T-helper 2 cell treated with Interferon-gamma antibody and Interleukin-4, amounts not matched to agents 100 ng/mL and 5 ng/mL, for 36 hours (primary cell): ENCODE data around the gene BRME1. TPM values are rescaled to one million over a fixed set of nuclear protein-coding genes. Genes with fewer than 3 reads are reported as not detected.
"Not testable (repeated sequence)": the region's sequence is repeated elsewhere in the genome, so short reads cannot be mapped to it uniquely, and the experiment has no call there.

ENCODE experiments used
- intact Hi-C: fragments of 100-400 bp; cut with micrococcal nuclease; formaldehyde crosslinking; loops from one replicate; pipeline ENCODE4 v1.15.1; 2023
- total RNA-seq: library from RNA; stranded (reverse); gene quantifications from 2 replicates; pipeline ENCODE4 v1.2.3, GENCODE V29; 2022

BRME1 gene
- total RNA-seq, 1 donor from 2014 or later: 10.5 TPM

DNA sequence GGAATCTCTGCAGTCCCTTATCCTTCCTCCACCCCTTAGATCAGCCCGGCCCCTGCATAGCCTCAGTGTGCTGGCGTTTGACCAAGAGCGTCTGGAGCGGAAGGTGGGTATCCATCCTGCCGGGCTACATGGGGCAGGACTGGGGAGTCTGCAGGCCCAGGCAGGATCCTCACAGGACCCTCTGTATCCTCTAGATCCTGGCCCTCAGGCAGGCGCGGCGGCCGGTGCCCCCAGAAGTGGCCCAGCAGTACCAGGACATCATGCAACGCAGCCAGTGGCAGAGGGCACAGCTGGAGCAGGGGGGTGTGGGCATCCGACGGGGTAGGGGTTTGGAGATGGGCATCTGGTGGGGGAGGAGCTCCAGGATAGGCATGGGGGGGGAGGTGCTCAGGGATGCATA lies 23.4 kb upstream of the BRME1 start:
- intact Hi-C loops: no loop called here

DNA sequence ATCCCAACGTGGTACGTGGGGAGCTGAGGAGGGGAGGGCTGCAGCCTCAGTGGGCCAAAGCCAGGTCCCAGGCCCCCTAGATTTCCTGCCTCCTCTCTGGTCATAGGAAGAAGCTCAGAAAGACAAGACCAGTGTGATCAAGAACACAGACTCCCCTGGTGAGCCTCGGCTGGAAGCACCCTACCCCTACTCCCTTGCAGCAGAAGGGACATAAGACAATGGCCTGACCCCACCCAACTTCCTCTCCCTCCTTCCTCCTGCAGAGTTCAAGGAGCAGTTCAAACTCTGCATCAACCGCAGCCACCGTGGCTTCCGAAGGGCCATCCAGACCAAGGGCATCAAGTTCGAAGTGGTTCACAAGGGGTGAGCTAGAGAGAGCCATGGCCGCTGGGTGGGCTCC lies 20.8 kb upstream of the BRME1 start:
- intact Hi-C loops: no loop called here

DNA sequence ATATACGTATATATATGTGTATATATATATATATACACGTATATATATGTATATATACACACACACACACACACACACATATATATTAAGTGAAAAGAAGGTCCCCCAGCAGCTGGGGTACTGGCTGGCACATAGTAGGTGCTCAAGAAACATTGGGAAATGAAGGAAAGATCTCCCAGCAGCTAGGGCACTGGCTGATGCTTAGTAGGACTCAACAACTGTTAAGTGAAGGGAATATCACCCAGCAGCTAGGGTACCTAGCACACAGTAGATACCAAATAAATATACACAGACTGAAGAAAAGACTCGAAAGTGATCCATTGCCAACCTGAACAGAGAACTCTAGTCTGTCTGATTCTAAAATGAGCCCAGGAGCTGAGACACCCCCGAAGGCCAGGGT lies 20.1 kb upstream of the BRME1 start:
- intact Hi-C loops: no loop called here

DNA sequence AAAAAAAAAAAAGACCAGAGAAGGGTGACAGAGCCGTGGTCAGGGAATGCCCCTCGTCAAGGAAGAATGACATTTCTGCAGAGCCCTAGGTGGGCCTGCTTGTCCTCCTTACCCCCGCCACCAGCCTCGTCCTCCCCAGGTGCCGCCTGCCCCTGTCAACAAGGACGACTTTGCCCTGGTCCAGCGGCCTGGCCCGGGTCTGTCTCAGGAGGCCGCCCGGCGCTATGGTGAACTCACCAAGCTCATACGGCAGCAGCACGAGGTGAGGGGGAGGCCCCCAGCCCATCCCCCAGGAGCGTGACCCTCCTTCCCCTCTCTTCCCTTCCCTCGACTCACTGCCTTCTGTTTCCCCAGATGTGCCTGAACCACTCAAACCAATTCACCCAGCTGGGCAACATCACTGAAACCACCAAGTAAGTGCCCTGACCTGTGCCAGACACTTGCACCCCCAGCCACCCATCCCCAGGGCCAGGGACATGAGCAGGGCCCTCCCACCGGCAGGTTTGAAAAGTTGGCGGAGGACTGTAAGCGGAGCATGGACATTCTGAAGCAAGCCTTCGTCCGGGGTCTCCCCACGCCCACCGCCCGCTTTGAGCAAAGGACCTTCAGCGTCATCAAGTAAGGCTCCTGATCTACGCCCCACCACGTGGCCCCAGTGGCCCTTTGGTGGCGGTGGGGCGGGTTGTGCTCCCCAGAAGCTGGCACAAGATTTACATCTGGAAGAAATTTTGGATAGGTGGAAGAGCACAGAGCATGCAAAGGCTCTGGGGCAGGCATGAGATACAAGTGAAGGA lies 17.5 kb upstream of the BRME1 start:
- intact Hi-C loops: no loop called here

DNA sequence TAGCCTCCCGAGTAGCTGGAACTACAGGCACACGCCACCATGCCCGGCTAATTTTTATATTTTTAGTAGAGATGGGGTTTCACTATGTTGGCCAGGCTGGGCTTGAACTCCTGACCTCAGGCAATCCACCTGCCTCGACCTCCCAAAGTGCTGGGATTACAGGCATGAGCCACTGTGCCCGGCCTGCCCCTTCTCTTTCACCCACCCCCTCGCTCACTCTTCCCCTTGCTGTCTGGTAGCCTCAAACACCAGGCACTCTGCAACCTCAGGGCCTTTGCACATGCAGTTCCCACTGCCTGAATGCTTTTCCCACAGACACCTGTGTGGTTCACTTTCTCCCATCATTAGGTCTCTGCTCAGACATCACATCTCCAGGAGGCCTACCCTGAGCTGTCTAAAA lies 16.2 kb upstream of the BRME1 start:
- intact Hi-C loops: not testable (repeated sequence)

DNA sequence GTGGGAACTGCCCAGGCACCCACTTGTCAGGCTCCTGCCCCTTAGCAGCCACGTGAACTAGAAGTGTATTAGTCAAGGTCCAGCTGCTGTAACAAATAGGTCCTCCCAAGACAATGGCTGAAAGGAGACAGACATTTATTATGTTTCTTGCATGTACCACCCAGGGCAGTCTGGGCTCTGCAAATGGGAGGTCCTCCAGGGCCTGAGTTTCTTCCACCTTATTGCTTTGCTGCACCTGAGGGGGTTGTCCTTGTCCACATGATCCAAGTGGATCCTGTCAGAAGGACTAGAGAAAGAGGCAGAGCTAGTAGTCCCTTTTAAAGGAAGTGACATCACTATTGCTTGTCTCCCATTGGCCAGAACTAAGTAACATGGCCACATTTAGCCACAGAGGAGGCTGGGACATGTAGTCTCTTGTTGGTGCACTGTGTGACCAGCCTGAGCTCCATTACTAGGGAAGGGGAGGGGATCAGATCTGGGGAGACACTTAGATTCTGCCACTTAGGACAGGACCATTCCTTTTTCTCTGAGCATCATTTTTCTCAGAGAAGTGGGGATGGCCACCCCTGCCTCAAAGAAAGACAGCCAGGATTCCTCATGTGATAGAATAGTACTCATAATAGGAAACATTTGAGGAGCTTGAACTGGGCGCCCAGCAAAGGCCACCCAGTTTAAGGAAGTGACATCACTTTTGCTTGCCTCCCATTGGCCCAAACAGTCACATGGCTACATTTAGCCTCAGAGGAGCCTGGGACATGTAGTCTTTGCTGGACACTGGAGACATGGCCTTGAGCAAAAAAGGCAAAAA lies 15.2 kb upstream of the BRME1 start:
- intact Hi-C loops: no loop called here

DNA sequence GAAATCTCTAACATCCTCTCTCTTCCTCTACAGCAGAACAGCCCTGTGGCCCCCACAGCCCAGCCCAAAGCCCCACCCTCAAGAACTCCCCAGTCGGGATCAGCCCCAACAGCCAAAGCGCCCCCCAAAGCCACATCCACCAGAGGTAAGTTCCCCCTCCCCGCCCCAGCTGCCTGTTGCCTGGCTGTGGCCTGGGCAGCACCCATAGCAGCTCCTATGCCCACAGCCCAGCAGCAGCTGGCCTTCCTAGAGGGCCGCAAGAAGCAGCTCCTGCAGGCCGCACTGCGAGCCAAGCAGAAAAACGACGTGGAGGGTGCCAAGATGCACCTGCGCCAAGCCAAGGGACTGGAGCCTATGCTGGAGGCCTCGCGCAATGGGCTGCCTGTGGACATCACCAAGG lies 14.6 kb upstream of the BRME1 start:
- intact Hi-C loops: no loop called here

DNA sequence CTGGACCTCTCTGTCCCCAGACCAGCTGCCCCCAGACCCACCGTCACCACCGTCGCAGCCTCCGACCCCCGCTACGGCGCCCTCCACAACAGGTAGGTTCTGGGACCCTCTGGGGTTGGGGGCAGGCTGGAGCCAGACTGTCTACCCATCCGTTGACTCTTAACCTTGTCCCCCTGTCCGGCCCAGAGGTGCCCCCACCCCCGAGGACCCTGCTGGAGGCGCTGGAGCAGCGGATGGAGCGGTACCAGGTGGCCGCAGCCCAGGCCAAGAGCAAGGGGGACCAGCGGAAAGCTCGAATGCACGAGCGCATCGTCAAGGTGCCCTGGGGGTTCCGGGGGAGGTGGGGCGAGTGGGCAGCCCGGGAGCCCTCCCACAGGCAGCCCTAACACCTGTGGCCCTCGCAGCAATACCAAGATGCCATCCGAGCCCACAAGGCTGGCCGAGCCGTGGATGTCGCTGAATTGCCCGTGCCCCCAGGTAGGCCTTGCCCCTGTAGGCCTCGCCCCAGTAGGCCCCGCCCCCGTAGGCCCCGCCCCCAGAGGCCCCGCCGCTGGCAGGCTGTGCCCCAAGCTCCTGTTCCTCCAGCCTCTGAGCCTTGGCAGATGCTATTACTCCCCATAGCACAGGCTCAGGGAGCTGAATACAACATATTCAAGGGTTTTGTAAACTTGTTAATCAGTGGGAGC lies 13.0 kb upstream of the BRME1 start:
- intact Hi-C loops: no loop called here

DNA sequence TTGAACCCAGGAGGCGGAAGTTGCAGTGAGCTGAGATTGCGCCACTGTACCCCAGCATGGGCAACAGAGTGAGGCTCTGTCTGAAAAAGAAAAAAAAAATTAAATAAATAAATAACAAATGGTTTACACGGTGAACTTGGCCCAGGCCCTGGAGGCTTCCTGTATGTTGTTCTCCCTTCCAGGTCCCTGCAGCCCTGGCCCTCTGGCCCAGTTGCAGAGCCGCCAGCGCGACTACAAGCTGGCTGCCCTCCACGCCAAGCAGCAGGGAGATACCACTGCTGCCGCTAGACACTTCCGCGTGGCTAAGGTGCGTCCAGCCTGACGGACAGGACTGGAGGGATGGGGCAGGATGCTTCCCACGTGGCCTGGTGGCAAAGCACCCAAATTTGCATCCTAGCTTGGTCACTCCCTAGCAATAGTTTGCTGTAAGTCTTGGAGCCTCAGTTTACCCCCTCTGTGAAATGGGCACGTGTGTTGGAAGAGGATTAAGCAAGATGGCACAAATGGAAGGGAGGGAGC lies 12.0 kb upstream of the BRME1 start:
- intact Hi-C loops: no loop called here

DNA sequence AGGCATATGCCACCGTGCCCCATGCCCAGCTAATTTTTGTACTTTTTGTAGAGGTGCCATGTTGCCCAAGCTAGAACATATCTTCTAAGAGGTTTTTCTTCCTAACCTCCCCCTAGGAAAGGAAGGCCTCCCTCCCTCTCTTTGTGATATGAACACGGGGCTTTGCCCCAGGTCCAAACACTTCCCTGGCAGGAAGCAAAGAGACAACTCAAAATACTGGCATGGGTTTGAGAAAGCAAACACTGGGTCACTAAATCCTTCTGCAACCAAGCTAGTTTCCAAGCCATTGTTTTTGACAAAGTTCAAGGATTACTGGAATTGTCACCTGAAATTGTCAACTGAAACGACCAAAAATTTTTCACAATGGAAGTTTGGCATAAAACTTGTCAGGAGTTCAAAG lies 8.9 kb upstream of the BRME1 start:
- intact Hi-C loops: no loop called here

DNA sequence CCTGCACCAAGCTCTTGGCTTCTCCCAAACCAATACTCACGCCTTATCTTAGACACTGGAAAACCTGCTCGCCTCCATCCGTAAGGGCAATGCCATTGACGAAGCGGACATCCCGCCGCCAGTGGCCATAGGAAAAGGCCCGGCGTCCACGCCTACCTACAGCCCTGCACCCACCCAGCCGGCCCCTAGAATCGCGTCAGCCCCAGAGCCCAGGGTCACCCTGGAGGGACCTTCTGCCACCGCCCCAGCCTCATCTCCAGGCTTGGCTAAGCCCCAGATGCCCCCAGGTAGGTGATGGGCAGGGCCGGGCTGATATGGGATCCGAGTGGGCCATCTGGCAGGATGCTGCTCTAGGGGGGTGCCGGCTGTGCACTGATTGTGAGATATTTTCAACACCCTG lies 7.4 kb upstream of the BRME1 start:
- intact Hi-C loops: no loop called here

DNA sequence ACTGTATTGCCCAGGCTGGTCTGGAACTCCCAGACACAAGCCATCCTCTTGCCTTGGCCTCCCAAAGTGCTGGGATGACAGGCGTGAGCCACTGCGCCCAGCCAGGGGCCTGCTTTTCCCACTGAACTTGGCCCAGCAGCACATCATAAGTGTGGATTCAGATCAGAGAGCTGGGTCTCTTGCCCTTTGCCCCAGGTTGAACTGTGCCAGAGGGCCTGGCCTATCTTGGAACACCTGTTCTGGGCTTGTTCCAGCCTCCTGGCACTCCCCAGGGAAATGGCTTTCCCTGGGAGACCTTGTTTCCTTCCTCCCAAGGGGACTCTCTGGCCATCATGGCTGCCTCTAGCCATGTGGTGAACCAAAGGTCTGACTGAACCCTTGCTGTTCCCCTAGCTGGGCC lies 3.5 kb upstream of the BRME1 start:
- intact Hi-C loops: loop anchor here (5.0 kb wide), 1 partner anchor 78 kb away; no protein-coding TSS in a partner anchor

DNA sequence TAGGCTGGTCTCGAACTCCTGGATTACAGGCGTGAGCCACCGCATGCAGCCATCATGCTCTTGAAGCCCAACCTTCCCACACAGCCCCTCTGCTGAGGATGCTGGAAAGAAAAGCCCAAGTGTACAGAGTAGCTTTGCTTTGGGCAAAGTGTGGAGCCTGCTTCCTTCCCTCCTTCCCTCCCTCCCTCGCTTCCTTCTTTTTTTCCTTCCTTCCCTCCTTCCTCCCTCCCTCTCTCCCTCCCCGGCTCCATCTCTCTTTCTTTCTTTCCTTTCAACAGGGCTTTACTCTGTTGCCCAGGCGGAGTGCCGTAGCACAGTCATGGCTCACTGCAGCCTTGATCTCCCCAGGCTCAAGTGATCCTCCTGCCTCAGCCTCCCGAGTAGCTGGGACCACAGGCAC lies 2.8 kb upstream of the BRME1 start:
- intact Hi-C loops: loop anchor here (5.0 kb wide), 1 partner anchor 79 kb away; no protein-coding TSS in a partner anchor

DNA sequence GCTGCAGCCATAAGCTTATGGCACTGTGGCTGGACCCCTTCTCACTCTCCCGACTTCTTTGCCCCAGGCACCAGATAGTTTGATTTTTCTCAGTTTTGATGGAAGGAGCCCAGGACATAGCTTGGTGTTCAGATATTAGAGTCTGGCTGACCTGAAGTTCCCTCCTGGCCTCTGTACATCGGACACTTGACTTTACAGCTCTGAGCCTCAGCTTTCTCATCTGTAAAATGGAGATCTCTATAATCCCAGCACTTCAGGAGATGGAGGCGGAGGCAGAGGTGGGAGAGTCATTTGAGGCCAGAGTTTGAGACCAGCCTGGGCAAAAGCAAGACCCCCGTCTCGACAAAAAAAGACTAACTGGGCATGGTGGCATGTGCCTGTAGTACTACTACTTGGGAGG lies 993 bp upstream of the BRME1 start:
- intact Hi-C loops: loop anchor here (5.0 kb wide), 1 partner anchor 80 kb away; no protein-coding TSS in a partner anchor

DNA sequence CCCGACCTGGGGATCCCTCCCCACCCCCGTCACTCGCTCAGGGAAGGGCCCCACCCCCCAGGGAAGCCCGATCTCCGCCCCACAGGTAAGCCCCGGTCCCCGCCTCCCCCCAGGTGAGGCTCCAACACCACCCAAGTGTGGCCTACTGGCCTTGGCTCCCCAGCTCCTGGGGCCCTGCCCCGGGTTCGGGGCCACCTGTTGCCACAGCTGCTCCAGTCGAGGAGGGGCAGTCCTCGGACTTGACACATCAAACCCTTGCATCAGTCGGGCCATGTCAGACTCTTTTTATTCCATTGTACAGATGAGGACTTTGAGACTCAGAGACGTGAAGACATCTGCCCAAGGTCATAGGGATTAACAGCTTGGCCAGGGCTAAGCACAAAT lies 596 bp upstream of the BRME1 start:
- intact Hi-C loops: loop anchor here (5.0 kb wide), 1 partner anchor 81 kb away; no protein-coding TSS in a partner anchor

DNA sequence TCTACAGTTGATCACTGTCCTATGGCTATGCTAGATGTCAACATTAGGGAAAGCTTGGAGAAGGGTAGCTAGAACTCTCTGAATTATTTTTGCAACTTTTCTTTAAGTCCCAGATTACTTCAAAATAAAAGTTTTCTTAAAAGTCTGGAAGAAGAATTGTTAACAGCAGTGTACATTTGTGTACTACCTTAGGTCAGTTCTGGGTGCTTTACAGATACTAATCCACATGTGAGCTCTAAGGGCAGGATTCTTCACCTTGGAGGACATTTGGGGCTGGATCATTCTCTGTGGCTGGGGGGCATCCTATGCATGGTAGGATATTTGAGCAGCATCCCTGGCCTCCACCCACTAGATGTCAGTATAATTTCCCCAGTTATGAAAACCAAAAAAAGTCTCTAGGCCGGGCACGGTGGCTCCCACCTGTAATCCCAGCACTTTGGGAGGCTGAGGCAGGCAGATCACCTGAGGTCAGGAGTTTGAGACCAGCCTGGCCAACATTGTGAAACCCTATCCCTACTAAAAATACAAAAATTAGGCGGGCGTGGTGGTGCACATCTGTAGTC lies 2.8 kb downstream of the BRME1 start:
- intact Hi-C loops: no loop called here

DNA sequence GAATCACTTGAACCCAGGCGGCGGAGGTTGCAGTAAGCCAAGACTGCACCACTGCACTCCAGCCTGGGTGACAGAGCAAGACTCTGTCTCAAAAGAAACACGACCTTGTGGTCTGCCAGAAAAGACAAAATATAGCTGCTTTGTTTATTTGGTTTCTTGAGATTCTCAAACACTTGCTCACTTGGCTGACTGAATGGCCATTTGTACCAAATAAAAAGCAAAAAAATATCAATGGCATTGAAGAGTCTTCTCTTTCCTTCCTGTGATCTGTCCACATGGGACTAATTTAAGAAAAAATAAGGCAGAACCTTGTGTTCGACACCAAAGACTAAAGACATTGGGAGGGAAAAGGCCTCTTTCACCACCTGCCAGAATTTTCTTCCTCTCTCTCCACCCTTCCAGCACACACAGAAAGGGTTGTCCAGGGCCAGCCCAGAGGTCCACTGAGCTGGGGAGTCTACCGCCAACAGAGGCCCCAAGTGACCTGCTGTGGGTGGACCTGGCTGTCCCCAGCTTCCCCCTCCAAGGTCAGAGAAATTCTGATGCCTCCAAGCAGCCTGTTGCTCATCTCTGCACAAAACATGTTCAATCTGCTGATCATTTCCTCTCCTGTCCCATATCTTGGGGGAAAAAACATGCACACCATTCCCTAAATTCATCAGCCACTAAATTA lies 5.9 kb downstream of the BRME1 start:
- intact Hi-C loops: no loop called here

DNA sequence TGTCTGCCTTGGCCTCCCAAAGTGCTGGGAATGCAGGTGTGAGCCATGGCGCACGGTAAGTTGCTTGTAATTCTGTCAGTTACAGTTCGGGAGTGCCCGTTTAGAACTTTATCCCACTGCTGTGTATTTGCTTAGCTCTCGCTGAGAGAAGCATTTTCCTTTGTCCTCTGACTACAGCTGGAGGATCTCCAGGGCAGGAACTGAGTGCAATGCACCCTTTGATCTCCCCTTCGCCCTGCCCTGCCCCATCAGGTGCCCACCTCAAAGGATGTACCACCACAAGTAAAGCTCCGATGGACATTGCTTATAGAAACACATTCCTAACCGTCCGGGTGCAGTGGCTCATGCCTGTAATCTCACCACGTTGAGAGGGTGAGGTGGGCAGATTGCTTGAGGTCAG lies 6.5 kb downstream of the BRME1 start:
- intact Hi-C loops: no loop called here

DNA sequence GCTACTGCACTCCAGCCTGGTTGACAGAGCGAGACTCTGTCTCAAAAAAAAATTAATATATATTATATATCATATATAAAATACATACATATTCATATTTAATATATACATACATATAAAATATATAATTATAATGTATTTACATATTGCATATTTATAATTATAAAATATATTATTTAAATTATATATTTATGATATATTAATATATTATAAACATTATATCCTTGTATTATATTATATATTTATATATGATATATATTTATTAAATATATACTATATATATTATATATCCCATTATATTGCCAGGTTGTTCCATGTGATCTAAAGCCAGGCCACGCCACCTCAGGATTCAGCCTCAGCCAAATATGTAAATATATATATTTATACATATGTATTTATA lies 9.7 kb downstream of the BRME1 start:
- intact Hi-C loops: no loop called here

DNA sequence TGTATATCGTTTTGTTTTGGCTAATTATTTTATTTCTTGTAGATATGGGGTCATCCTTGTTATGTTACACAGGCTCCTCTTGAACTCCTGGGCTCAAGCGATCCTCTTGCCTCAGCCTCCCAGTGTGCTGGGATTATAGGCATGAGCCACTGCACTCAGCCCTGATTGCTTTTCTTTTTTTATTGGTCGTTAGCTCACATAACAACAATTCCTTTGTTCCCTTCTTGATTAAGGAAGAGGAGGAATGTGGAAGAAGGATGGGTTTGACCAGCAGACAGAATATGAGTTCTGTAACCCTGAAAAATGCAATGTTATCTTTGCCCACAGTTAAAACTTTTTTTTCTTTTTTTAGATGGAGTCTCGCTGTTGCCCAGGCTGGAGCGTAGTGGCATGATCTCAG lies 11.4 kb downstream of the BRME1 start:
- intact Hi-C loops: no loop called here

DNA sequence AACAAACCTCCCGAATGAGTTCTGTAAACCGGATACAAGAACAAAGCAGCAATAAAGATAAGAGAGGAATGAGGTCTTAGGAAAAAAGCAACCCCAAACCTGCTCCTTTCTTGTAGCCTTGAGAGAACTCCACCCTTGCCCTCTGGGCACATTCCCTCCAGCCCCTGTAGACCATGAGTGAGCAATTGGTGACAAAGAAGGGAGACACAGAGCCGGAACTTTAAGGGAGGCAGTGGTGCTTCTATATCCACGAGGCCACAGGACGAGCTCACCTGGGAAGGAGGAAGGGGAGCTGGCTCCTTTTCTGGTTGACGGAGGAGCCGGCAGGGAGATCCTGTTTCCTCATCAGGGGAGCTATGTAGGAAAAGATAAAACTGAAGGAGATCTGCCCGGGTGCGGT lies 13.0 kb downstream of the BRME1 start:
- intact Hi-C loops: no loop called here
